Heart left ventricle (tissue), 16 donors: Measurements from ENCODE around the gene PODXL2. TPM values are rescaled to one million over a fixed set of nuclear protein-coding genes. Genes with fewer than 3 reads are reported as not detected.

ENCODE experiments used
- ATAC-seq, 4 donors: fragments of 200-7000 bp; cut with Tn5 transposase; one replicate each; pipeline ENCODE4 v1.9.1; 2020 to 2022; ENCODE audit warnings: moderate library complexity in 4 of 4, mild to moderate bottlenecking in 3 of 4, moderate number of reproducible peaks in 1 of 4
- DNase-seq, 5 donors: peaks; one replicate each; pipeline ENCODE4 v3.0.0-alpha.2; 2020
- H3K27ac ChIP-seq, 12 donors: fragments of 200-600 bp; sonication (generic) in 4 of 12; one replicate each; pipeline versions ENCODE4 v1.5.0 to v1.8.0; 2016 to 2022; ENCODE audit warnings: mild to moderate bottlenecking in 2 of 12
- H3K27me3 ChIP-seq, 9 donors: fragments of 200-600 bp; sonication (generic) in 2 of 9; one replicate each; pipeline versions ENCODE4 v1.5.1 to v1.8.0; 2016 to 2022; ENCODE audit warnings: mild to moderate bottlenecking in 3 of 9
- H3K36me3 ChIP-seq, 9 donors: fragments of 200-600 bp; sonication (generic) in 2 of 9; one replicate each; pipeline versions ENCODE4 v1.5.0 to v1.8.0; 2018 to 2022; ENCODE audit warnings: mild to moderate bottlenecking in 2 of 9
- H3K4me1 ChIP-seq, 12 donors: fragments of 200-600 bp; sonication (generic) in 4 of 12; one replicate each; pipeline versions ENCODE4 v1.5.0 to v1.8.0; 2016 to 2022; ENCODE audit warnings: mild to moderate bottlenecking in 3 of 12
- H3K4me3 ChIP-seq, 12 donors: fragments of 200-600 bp; sonication (generic) in 4 of 12; one replicate each; pipeline versions ENCODE4 v1.5.0 to v1.8.0; 2017 to 2022; ENCODE audit warnings: mild to moderate bottlenecking in 9 of 12, moderate library complexity in 4 of 12
- H3K9me3 ChIP-seq, 12 donors: fragments of 200-600 bp; sonication (generic) in 4 of 12; one replicate each; pipeline versions ENCODE4 v1.5.0 to v1.8.0; 2016 to 2022; ENCODE audit warnings: mild to moderate bottlenecking in 1 of 12
- POLR2A ChIP-seq, 2 donors: fragments of 450-650 bp; IDR thresholded peaks; one replicate each; pipeline ENCODE4 v1.6.1; 2017; ENCODE audit warnings: antibody characterized with exemption in 2 of 2, mild to moderate bottlenecking in 2 of 2, moderate library complexity in 2 of 2
- WGBS, 4 donors: extraction: QIAGEN DNeasy Blood & Tissue Kit in 2 of 4; methylation state at CpG; one replicate each; pipeline versions ENCODE4 v1.1.5 to v1.1.7; 2013 to 2018; 5-methylcytosine and 5-hydroxymethylcytosine counted together
- intact Hi-C, 10 donors: fragments of 100-400 bp; cut with DNase I; formaldehyde crosslinking; loops; one replicate each; pipeline versions ENCODE4 v1.11.1 to v1.14.2; 2022
- polyA plus RNA-seq, 2 donors: library from polyadenylated mRNA; stranded (reverse); fragments of 200-250 nt; gene quantifications; one replicate each; pipeline ENCODE4 v1.2.3, GENCODE V29; 2013
- total RNA-seq, 9 donors: library from RNA; depleted of rRNA in 2 of 9; stranded (reverse); fragments of >200 nt in 2 of 9; fragmentation: NEBNext Ultra II Directional in 3 of 9; extraction: Animal tissue kit (Norgen Biotek cat#: 25700) in 3 of 9; gene quantifications; one replicate each; pipeline versions ENCODE4 v1.1.0 to v1.2.4, GENCODE V29; 2016 to 2023
- TF ChIP-seq, protein P1 (sequence below), 12 donors: fragments of 200-600 bp; sonication (generic) in 4 of 12; IDR thresholded peaks; one replicate each; pipeline versions ENCODE4 v1.5.0 to v1.8.0; 2018 to 2022; ENCODE audit warnings: antibody characterized with exemption in 12 of 12, mild to moderate bottlenecking in 5 of 12
- donor health status: ischemic (EF 13 %, LVEDD 7.1; RV severe dilation, severe dysfunction).
- donor health status: healthy with polysubstance abuse.
- donor health status: DM: no; HTN: yes; CAD: no.
- donor health status: DM: no; HTN: no; CAD: no.
- donor health status: ischemic (EF 25% LVEDD 6.9; RV normal size, moderate dysfunction).
- donor health status: ischemic (EF 25% LVEDD 5.7; RV mildly dilated, moderate dysfunction).
- donor health status: healthy.
- donor health status: DM: yes; HTN: yes; CAD: no.
- donor health status: ischemic (EF 35%, LVEDD 5.7; RV mildly dilated, moderate dysfunction).
- donor health status: nonischemic (EF 11% LVEDD 7.7; RV severe dilation, severe dysfunction).
- donor health status: DM: yes; HTN: yes; CAD: no.
- donor health status: PGD.
- donor health status: ischemic (EF 29% LVEDD 5.4; RV normal size, mild dysfunction).
- donor health status: nonischemic (EF 23%, LVEDD 6.1; RV moderate dilation, normal function).

The PODXL2 gene
- total and polyA plus RNA-seq, 11 donors = 0.72 to 4.1 (median 2.1) TPM

DNA sequence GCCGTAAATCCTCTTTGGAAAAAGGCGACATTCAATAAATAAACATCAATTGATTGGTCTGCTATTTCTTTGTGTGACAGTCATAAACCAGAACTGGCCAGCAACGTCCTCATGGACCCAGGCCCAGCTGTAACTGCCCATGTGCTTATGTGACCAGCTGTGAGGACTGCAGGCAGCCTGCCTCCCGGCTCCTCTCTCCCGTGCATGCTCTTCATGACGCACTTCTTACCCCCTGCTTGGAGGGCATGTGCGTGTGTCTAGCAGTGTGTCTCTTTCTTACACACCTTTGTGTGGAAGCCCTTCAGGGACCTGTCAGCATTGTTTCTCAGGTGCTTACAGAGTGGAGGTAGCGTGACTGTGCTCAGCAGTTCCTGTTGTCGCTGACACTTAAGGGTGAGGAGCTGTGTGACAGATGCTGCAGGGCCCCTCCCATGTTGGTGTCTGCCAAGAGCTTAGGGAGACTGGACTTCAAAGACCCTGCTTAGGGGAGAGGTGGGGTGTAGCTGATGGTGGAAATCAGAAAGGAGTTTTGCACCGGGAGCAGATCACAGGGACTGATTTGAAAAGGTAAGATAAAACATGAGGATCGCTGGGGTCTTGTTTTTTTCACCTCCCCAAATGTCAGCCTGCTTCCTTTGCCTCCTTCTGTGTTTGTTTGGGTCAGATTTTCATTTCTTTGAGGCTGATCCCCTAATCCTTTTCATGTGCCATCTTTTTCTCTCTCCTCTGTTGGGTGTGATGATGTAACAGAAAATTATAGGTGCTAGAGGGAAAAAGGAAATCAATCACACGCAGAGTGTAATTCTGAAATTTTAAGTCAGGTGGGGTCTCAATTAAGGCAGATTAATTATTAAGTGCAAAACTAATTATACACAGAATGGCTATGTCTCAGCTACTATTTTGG, 2.1 kb downstream of the PODXL2 start:
- no peak for ATAC-seq
- no peaks in the 10 kb centered on the region for H3K9me3 ChIP-seq

DNA sequence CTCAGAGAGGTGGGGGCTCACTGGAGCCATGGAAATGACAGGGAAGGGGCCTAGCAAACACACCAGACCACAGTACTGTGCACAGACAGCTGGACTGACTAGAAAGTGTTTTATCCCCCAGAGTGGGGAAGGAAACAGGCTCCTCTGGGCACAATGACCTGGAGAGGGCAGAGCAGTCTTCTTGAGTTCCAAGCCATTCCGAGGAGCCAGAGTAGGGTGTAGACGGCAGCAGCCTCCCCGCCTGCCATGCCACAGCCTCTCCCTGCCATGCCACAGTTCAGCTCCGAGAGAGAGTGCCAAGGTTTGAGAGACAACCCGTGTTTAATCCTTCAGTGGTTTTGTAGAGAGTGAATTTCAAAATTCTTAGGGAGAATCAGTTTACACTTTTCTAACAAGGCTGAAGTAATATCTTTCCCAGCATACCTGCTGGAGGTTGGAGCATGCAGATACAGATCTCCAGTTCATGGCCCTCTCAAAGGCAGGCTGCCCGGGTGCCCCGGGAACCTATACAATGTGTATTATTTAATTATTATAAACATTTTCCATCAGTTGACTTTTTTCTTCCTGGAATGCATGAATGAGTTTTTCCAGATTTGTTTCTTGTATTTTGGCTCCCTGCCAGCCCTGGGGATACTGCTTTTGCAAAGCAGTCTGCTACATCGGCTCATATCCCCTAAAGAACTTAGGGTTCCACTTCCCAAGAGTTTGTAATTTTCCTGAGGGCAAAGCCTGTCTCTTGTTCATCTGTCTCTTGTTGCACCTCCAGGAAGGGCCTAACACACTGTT, 3.2 kb downstream of the PODXL2 start:
- Histone ChIP-seq H3K9me3 (no peaks in the 10 kb centered on the region), H3K27me3 (peaks cover 0 to 19% (median 0%) of the 10 kb centered on the region in 9 donors), H3K4me3 (no peak overlapping the region), H3K27ac (no peak overlapping the region), H3K36me3 (no peaks in the 10 kb centered on the region), H3K4me1 (peaks cover 0 to 15% (median 11%) of the 10 kb centered on the region in 12 donors)
- WGBS, 4 donors = 70 to 79% (median 78%) methylated on average over 8 of the region's 8 CpGs
- DNase-seq = no peak
- TF ChIP-seq POLR2A (IDR thresholded peaks at IDR 0.05) = no peak
- TF ChIP-seq, protein P1, sequence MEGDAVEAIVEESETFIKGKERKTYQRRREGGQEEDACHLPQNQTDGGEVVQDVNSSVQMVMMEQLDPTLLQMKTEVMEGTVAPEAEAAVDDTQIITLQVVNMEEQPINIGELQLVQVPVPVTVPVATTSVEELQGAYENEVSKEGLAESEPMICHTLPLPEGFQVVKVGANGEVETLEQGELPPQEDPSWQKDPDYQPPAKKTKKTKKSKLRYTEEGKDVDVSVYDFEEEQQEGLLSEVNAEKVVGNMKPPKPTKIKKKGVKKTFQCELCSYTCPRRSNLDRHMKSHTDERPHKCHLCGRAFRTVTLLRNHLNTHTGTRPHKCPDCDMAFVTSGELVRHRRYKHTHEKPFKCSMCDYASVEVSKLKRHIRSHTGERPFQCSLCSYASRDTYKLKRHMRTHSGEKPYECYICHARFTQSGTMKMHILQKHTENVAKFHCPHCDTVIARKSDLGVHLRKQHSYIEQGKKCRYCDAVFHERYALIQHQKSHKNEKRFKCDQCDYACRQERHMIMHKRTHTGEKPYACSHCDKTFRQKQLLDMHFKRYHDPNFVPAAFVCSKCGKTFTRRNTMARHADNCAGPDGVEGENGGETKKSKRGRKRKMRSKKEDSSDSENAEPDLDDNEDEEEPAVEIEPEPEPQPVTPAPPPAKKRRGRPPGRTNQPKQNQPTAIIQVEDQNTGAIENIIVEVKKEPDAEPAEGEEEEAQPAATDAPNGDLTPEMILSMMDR (IDR thresholded peaks at IDR 0.05) = no peak
- no peak for ATAC-seq
- intact Hi-C loops = no loop called here

More for the DNA sequence above, 2.1 kb downstream of the PODXL2 start:
- Histone ChIP-seq H3K36me3 (no peaks in the 10 kb centered on the region), H3K27me3 (peaks cover 0 to 19% (median 0%) of the 10 kb centered on the region in 9 donors), H3K4me3 (no peak overlapping the region), H3K27ac (no peak overlapping the region), H3K4me1 (peaks cover 0 to 15% (median 11%) of the 10 kb centered on the region in 12 donors)
- DNase-seq = no peak
- WGBS, 4 donors = 84 to 86% (median 85%) methylated on average over 12 of the region's 12 CpGs
- TF ChIP-seq, protein P1 (IDR thresholded peaks at IDR 0.05) = no peak
- TF ChIP-seq POLR2A (IDR thresholded peaks at IDR 0.05) = no peak
- intact Hi-C loops = no loop called here

DNA sequence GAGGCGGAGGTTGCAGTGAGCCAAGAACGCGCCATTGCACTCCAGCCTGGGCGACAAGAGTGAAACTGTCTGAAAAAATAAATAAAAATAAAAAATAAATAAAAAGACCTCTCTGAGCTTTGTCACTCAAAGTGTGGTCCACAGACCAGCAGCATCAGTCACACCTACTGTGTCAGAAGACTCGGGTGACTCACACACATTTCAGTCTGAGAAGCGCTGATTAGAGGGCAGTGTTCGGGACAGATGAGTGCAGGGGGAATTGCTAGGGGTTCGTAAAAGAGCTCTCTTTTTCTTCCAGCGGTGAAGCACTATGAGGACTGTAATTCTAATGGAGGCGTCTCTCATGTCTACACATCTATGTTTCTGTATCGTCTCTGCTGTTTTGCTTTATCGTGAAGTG, 5.7 kb downstream of the PODXL2 start:
- H3K4me3 ChIP-seq = no peak overlapping the region
- DNase-seq = no peak
- peaks cover 0 to 16% (median 0%) of the 10 kb centered on the region in 9 donors for H3K27me3 ChIP-seq
- TF ChIP-seq POLR2A (IDR thresholded peaks at IDR 0.05) = no peak
- TF ChIP-seq, protein P1 (IDR thresholded peaks at IDR 0.05) = no peak
- WGBS, 4 donors = 85 to 93% (median 91%) methylated on average over 12 of the region's 12 CpGs
- H3K36me3 ChIP-seq = no peaks in the 10 kb centered on the region
- ATAC-seq = no peak
- no peaks in the 10 kb centered on the region for H3K9me3 ChIP-seq
- H3K4me1 ChIP-seq = peaks cover 0 to 10% (median 8%) of the 10 kb centered on the region in 12 donors
- H3K27ac ChIP-seq = no peak overlapping the region
- intact Hi-C loops = no loop called here

DNA sequence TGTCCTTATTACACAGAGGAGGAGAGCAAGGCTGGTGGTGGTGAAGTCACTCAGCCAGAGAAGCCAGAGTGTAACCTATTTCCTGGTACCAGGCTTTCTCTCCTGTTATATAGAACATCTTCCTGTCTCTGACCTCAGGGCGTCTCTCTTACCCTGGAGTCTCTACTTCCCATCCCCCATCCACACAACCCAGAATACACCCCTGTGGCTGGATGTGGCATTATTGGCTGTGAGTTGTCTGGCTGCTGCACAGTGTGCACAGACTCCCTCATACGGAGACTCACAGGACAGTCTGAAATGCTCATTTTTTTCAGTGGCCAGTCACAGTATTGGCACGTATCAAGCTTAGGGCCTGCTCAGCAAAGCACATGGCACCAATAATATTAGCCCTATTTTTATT, 8.6 kb downstream of the PODXL2 start:
- Histone ChIP-seq H3K9me3 (no peaks in the 10 kb centered on the region), H3K4me3 (no peak overlapping the region), H3K27ac (no peak overlapping the region), H3K4me1 (no peaks in the 10 kb centered on the region), H3K27me3 (peaks cover 0 to 1% (median 0%) of the 10 kb centered on the region in 9 donors), H3K36me3 (no peaks in the 10 kb centered on the region)
- ATAC-seq (no peak), DNase-seq (no peak)
- TF ChIP-seq, protein P1 (IDR thresholded peaks at IDR 0.05) = no peak
- intact Hi-C loops = no loop called here
- 74 to 88% (median 76%) methylated on average over 3 of the region's 3 CpGs for WGBS, 4 donors
